Measurements from ENCODE around the gene RPS6KB2. TPM values are rescaled to one million over a fixed set of nuclear protein-coding genes. Genes with fewer than 3 reads are reported as not detected.

The RPS6KB2 gene
- total and polyA plus RNA-seq, 2 of the 4 experiments (the other 2 are of a cell fraction): 50.7 to 58.4 TPM

DNA sequence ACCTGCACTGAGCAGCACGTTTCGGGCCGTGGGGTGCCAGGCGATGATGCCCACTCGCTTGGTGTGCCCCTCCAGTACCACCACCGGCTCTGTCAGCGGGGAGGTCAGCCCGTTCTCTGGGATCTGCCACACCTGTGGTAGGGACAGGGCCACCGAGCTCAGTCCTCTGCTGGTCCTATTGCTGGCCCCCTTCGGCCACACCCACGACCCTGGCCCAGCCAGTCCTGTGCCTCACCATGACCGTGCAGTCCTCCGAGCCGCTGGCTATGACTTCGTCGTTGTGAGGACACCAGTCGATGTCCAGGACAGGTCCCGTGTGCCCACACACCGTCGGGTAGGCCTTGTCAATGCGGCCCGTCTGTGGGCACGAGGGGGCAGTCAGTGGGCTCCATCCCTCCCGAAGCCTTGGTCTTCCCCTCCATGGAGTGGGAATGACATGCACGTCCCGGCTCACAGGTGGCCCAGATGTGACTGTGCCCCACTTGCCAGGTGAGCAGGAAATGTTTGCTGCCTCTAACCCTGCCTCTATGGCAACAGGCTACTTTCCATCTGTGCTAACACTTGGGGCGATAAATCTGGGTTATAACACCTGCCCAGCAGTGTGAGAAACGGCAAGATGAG, 13.5 kb downstream of the RPS6KB2 start:
- no peak overlapping the region for H3K18ac ChIP-seq (ENCODE audit: low read depth, low read length)
- intact Hi-C loops (cut with micrococcal nuclease): no loop called here
- no peak overlapping the region for H3K9ac ChIP-seq (ENCODE audit: low read depth, low read length)
- no peak overlapping the region for H2AFZ ChIP-seq (replicated peaks; ENCODE audit: low read length, poor library complexity)
- no peak overlapping the region for H3K27ac ChIP-seq (ENCODE audit: insufficient read depth, low read length)
- H3K27me3 ChIP-seq (ENCODE audit: control insufficient read depth, insufficient read depth, low read length): no peaks in the 10 kb centered on the region
- 88% methylated on average over 22 of the region's 28 CpGs; no CpG with 5 or more reads in 1 of the 2 experiments for WGBS, 2 experiments (ENCODE audit: extremely low coverage in 2 of 2, insufficient read length in 1 of 2)
- TF ChIP-seq NFE2L2 (IDR thresholded peaks at IDR 0.05; ENCODE audit: low read depth, low read length) (no peak), BHLHE40 (IDR thresholded peaks at IDR 0.05; ENCODE audit: low read depth, low read length) (no peak)
- TF ChIP-seq, protein P1, sequence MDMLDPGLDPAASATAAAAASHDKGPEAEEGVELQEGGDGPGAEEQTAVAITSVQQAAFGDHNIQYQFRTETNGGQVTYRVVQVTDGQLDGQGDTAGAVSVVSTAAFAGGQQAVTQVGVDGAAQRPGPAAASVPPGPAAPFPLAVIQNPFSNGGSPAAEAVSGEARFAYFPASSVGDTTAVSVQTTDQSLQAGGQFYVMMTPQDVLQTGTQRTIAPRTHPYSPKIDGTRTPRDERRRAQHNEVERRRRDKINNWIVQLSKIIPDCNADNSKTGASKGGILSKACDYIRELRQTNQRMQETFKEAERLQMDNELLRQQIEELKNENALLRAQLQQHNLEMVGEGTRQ (IDR thresholded peaks at IDR 0.05; ENCODE audit: low read depth, low read length): no peak
- DNase-seq (no peak), ATAC-seq (ENCODE audit: low read depth) (no peak)
- H3K79me1 ChIP-seq (ENCODE audit: low read depth in 1 of 2, low read length in 2 of 2): peaks cover 8 to 26% of the 10 kb centered on the region in 2 experiments
- H2BK15ac ChIP-seq (ENCODE audit: low read depth, low read length): no peak overlapping the region
- no peak overlapping the region for H2BK20ac ChIP-seq (ENCODE audit: low read depth, low read length)
- H2AK5ac ChIP-seq (ENCODE audit: low read depth, low read length): peak overlapping the region; percentile 15; the same call in 1 of the 2 replicates
- H2BK5ac ChIP-seq (ENCODE audit: low read depth, low read length, poor library complexity, severe bottlenecking): no peak overlapping the region
- no peak overlapping the region for H3K56ac ChIP-seq (ENCODE audit: extremely low read depth, insufficient read depth, low read length)
- peaks cover 3% of the 10 kb centered on the region; the same call in 1 of the 2 replicates for H3K4me1 ChIP-seq (ENCODE audit: control insufficient read depth, insufficient read depth, low read length)
- ChIA-PET POLR2A (ENCODE audit: unreplicated experiment) (interaction anchor here (0.5 kb wide), 1 partner anchor 11 kb away, joined by 3 read pairs; no protein-coding TSS in a partner anchor), CTCF (no interaction called here)
- H3K4ac ChIP-seq (ENCODE audit: low read depth, low read length): no peak overlapping the region
- TSS peak; percentile 73 for BruUV-seq (replicated peaks)
- H4K91ac ChIP-seq (ENCODE audit: insufficient read depth, low read depth, low read length): no peak overlapping the region
- peak overlapping the region; percentile 78 for H2AK9ac ChIP-seq (replicated peaks; ENCODE audit: low read depth, low read length, poor library complexity)
- in situ Hi-C loops (cut with MboI; ENCODE audit: low sequenced_read_pairs): no loop called here
- dilution Hi-C loops (cut with HindIII; ENCODE audit: low sequenced_read_pairs, unreplicated experiment): no loop called here
- no peak overlapping the region; a peak in 1 of 4 replicates for H4K8ac ChIP-seq (ENCODE audit: low read depth in 2 of 2, low read length in 2 of 2)
- peaks cover 40% of the 10 kb centered on the region; the same call in 1 of the 2 replicates for H3K36me3 ChIP-seq (ENCODE audit: control insufficient read depth, insufficient read depth, low read length)
- no peak overlapping the region for H4K5ac ChIP-seq (ENCODE audit: low read depth, low read length)
- H3K4me3 ChIP-seq (ENCODE audit: insufficient read depth, low read depth, low read length): no peak overlapping the region
- H3K23ac ChIP-seq (ENCODE audit: low read depth, low read length): no peak overlapping the region
- no peak overlapping the region for H2BK120ac ChIP-seq (ENCODE audit: low read depth, low read length)
- H3K14ac ChIP-seq (replicated peaks; ENCODE audit: low read depth, low read length): no peak overlapping the region
- no peaks in the 10 kb centered on the region for H3K9me3 ChIP-seq (ENCODE audit: control insufficient read depth, insufficient read depth, low read length)
- peaks cover 8% of the 10 kb centered on the region; the same call in 1 of the 2 replicates for H3K9me1 ChIP-seq (ENCODE audit: insufficient read depth, low read length)
- peaks cover 8% of the 10 kb centered on the region for H4K20me1 ChIP-seq (ENCODE audit: insufficient read depth, low read length)
- H3K4me2 ChIP-seq (ENCODE audit: low read depth, low read length): no peak overlapping the region
